Hepatocyte (in vitro differentiated cells): ENCODE results near the gene PRSS27.

ENCODE experiments used
- CTCF ChIP-seq: fragments of 200-600 bp; sonication (generic); IDR thresholded peaks from 2 replicates; pipeline ENCODE4 v1.5.1; 2016; ENCODE audit warnings: antibody characterized with exemption, mild to moderate bottlenecking; ENCODE audit not compliant: poor library complexity
- EZH2 ChIP-seq: fragments of 200-600 bp; sonication (generic); IDR thresholded peaks from 2 replicates; pipeline ENCODE4 v1.6.1; 2016; ENCODE audit warnings: antibody characterized with exemption, mild to moderate bottlenecking, borderline replicate concordance
- EZH2phosphoT487 ChIP-seq: fragments of 200-600 bp; sonication (generic); IDR thresholded peaks from one replicate; pipeline ENCODE4 v1.6.1; 2018; ENCODE audit warnings: antibody characterized with exemption, mild to moderate bottlenecking, low read depth, moderate library complexity; ENCODE audit not compliant: unreplicated experiment, severe bottlenecking

GRCh38 chr16:2664574-2664982, 55.4 kb downstream of the PRSS27 start:
- no peak for TF ChIP-seq CTCF
- no peak for TF ChIP-seq EZH2
- no peak for TF ChIP-seq EZH2phosphoT487
